ENCODE measurements around the gene CD164L2. TPM values are rescaled to one million over a fixed set of nuclear protein-coding genes. Genes with fewer than 3 reads are reported as not detected.
"Not testable (repeated sequence)": the region's sequence is repeated elsewhere in the genome, so short reads cannot be mapped to it uniquely, and the experiment has no call there.

The CD164L2 gene
- total RNA-seq, 1 donor from 2014 or later: not detected

DNA sequence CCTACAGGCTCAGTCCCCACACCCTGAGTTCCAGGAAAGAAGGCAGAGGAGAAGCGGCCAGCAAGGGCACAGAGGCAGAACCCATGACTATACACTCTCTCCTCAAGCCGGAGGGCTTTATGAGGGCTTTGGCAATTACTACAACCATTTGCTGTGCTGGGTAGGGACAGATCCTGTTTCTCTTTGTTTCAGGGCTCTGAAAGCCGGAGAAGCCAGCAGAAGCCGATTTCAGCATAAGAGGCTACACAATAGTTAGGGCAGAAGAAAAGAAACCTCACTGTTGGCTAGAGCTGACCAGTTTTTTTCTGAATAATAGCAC is 23.2 kb upstream of the CD164L2 start:
- Histone ChIP-seq H3K4me2 (ENCODE audit: low read length) (no peak overlapping the region), H2AFZ (ENCODE audit: low read depth, low read length) (no peak overlapping the region), H3K9me3 (ENCODE audit: insufficient read depth, low read depth, low read length) (no peaks in the 10 kb centered on the region), H3K36me3 (ENCODE audit: insufficient read depth, low read length) (peaks cover 6% of the 10 kb centered on the region), H3K79me2 (ENCODE audit: insufficient read depth, low read length) (no peaks in the 10 kb centered on the region), H3K9ac (ENCODE audit: low read length) (no peak overlapping the region), H3K4me3 (ENCODE audit: insufficient read depth, low read depth, low read length) (no peak overlapping the region), H3K27ac (ENCODE audit: low read depth, low read length) (no peak overlapping the region), H4K20me1 (ENCODE audit: insufficient read depth, low read length) (no peaks in the 10 kb centered on the region), H3K4me1 (ENCODE audit: insufficient read depth, low read length) (peaks cover 28% of the 10 kb centered on the region), H3K27me3 (ENCODE audit: insufficient read depth, low read length) (no peaks in the 10 kb centered on the region)
- Mint-ChIP-seq H3K27me3 (ENCODE audit: low read depth, unreplicated experiment) (no peaks in the 10 kb centered on the region), H3K27ac (ENCODE audit: unreplicated experiment) (no peak overlapping the region), H3K36me3 (ENCODE audit: low read depth, unreplicated experiment) (peaks cover 19% of the 10 kb centered on the region), H3K4me1 (ENCODE audit: low read depth, unreplicated experiment) (peaks cover 17% of the 10 kb centered on the region), H3K9me3 (ENCODE audit: unreplicated experiment) (no peaks in the 10 kb centered on the region), H3K4me3 (ENCODE audit: unreplicated experiment) (no peak overlapping the region)
- no peak for TF ChIP-seq EZH2 (IDR thresholded peaks at IDR 0.05; ENCODE audit: insufficient read depth, low read length)
- TF ChIP-seq, protein P1, sequence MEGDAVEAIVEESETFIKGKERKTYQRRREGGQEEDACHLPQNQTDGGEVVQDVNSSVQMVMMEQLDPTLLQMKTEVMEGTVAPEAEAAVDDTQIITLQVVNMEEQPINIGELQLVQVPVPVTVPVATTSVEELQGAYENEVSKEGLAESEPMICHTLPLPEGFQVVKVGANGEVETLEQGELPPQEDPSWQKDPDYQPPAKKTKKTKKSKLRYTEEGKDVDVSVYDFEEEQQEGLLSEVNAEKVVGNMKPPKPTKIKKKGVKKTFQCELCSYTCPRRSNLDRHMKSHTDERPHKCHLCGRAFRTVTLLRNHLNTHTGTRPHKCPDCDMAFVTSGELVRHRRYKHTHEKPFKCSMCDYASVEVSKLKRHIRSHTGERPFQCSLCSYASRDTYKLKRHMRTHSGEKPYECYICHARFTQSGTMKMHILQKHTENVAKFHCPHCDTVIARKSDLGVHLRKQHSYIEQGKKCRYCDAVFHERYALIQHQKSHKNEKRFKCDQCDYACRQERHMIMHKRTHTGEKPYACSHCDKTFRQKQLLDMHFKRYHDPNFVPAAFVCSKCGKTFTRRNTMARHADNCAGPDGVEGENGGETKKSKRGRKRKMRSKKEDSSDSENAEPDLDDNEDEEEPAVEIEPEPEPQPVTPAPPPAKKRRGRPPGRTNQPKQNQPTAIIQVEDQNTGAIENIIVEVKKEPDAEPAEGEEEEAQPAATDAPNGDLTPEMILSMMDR (IDR thresholded peaks at IDR 0.05; ENCODE audit: insufficient read depth, low read depth, low read length): no peak
- FAIRE-seq (no peak), DNase-seq (ENCODE audit: low read depth) (no peak)

DNA sequence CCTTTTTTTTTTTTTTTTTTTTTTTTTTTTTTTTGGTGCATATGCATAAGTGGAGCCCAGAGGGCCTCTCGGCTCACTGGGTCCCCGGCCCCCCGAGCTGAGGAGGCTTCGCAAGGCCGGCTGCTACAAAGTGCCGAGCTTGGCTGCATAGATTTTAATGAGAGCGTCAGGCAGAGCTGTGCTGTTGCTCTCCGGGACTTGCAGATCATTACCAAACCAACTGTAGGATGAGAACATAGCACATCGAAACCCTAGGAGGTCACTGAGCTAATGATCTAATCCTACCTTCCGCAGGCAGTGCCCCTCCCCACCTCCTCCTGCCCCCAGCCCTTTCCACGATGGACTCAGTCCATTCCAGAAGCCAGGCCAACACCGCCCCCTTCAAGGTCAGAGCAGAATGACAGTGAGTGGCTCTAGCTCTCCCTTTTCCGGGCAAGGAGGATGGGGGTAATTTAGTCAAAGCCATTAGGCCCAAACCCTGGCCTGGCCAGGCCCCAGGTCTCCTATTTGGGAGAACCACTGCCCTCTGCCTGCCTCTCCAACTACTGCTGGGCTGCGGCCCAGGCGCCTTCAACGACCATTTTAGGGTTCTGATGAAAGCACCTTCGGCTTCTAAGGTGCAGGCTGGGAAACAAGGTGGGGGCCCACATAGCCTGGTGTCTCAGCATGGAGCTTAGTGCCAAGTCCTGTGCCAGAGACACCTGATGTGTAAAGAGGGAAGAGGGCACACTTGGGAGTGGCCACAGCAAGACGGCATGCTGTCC is 22.6 kb upstream of the CD164L2 start:
- not testable (repeated sequence) for H3K36me3 ChIP-seq (ENCODE audit: insufficient read depth, low read length); H3K79me2 ChIP-seq (ENCODE audit: insufficient read depth, low read length); H3K9ac ChIP-seq (ENCODE audit: low read length); H4K20me1 ChIP-seq (ENCODE audit: insufficient read depth, low read length); H3K27me3 Mint-ChIP-seq (ENCODE audit: low read depth, unreplicated experiment); H3K9me3 ChIP-seq (ENCODE audit: insufficient read depth, low read depth, low read length); H3K27me3 ChIP-seq (ENCODE audit: insufficient read depth, low read length); H3K4me3 ChIP-seq (ENCODE audit: insufficient read depth, low read depth, low read length); H3K4me2 ChIP-seq (ENCODE audit: low read length); FAIRE-seq; DNase-seq (ENCODE audit: low read depth); H2AFZ ChIP-seq (ENCODE audit: low read depth, low read length); H3K9me3 Mint-ChIP-seq (ENCODE audit: unreplicated experiment); H3K27ac ChIP-seq (ENCODE audit: low read depth, low read length)
- Mint-ChIP-seq H3K27ac (ENCODE audit: unreplicated experiment) (peak overlapping the region; percentile 69), H3K4me1 (ENCODE audit: low read depth, unreplicated experiment) (peaks cover 17% of the 10 kb centered on the region), H3K36me3 (ENCODE audit: low read depth, unreplicated experiment) (peaks cover 14% of the 10 kb centered on the region), H3K4me3 (ENCODE audit: unreplicated experiment) (peak overlapping the region; percentile 23)
- peaks cover 28% of the 10 kb centered on the region for H3K4me1 ChIP-seq (ENCODE audit: insufficient read depth, low read length)

DNA sequence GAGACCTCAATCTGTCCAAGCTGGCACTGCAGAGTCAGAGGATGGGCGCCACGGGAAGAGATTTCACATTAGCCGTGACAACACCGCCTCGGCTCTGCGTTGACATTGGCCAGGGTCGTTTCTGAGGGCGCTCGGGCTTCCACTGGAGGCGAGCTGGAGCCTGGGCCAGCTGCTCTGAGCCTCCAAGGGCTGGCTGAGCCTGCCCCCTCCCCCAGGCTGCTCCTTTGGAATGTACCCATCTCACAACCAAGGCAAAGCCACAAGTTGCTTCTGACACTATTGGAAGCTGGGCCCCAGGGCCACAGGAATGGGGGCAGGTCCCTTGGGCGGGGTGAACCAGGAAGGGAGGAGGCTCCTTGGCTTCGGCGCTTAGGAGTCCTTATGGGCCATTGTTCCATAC is 21.9 kb upstream of the CD164L2 start:
- Histone ChIP-seq H4K20me1 (ENCODE audit: insufficient read depth, low read length) (no peaks in the 10 kb centered on the region), H3K27me3 (ENCODE audit: insufficient read depth, low read length) (no peaks in the 10 kb centered on the region), H3K4me3 (ENCODE audit: insufficient read depth, low read depth, low read length) (no peak overlapping the region), H3K4me2 (ENCODE audit: low read length) (no peak overlapping the region), H3K27ac (ENCODE audit: low read depth, low read length) (no peak overlapping the region), H2AFZ (ENCODE audit: low read depth, low read length) (no peak overlapping the region), H3K36me3 (ENCODE audit: insufficient read depth, low read length) (peaks cover 2% of the 10 kb centered on the region), H3K79me2 (ENCODE audit: insufficient read depth, low read length) (no peaks in the 10 kb centered on the region), H3K4me1 (ENCODE audit: insufficient read depth, low read length) (peaks cover 28% of the 10 kb centered on the region), H3K9me3 (ENCODE audit: insufficient read depth, low read depth, low read length) (no peaks in the 10 kb centered on the region), H3K9ac (ENCODE audit: low read length) (no peak overlapping the region)
- no peaks in the 10 kb centered on the region for H3K9me3 Mint-ChIP-seq (ENCODE audit: unreplicated experiment)
- H3K27me3 Mint-ChIP-seq (ENCODE audit: low read depth, unreplicated experiment): no peaks in the 10 kb centered on the region
- H3K4me3 Mint-ChIP-seq (ENCODE audit: unreplicated experiment): no peak overlapping the region
- DNase-seq (ENCODE audit: low read depth): peak; percentile 80
- TF ChIP-seq, protein P1 (IDR thresholded peaks at IDR 0.05; ENCODE audit: insufficient read depth, low read depth, low read length): no peak
- no peak for TF ChIP-seq EZH2 (IDR thresholded peaks at IDR 0.05; ENCODE audit: insufficient read depth, low read length)
- FAIRE-seq: no peak
- H3K4me1 Mint-ChIP-seq (ENCODE audit: low read depth, unreplicated experiment): peaks cover 22% of the 10 kb centered on the region
- H3K36me3 Mint-ChIP-seq (ENCODE audit: low read depth, unreplicated experiment): peaks cover 12% of the 10 kb centered on the region
- peak overlapping the region; percentile 72 for H3K27ac Mint-ChIP-seq (ENCODE audit: unreplicated experiment)

Data from astrocyte (in vitro differentiated cells and primary cell).